IPS-15b (cell line): Measurements from ENCODE around the gene SLC49A4.

ENCODE experiments used
- H3K27me3 ChIP-seq: one replicate; pipeline ENCODE4 v1.6.1; 2013; ENCODE audit warnings: low read length; ENCODE audit not compliant: control insufficient read depth, insufficient read depth
- H3K36me3 ChIP-seq: one replicate; pipeline ENCODE4 v1.6.1; 2013; ENCODE audit warnings: low read length; ENCODE audit not compliant: control insufficient read depth, insufficient read depth
- H3K4me1 ChIP-seq: one replicate; pipeline ENCODE4 v1.6.1; 2013; ENCODE audit warnings: mild to moderate bottlenecking, low read length; ENCODE audit not compliant: control insufficient read depth, insufficient read depth
- H3K4me3 ChIP-seq: one replicate; pipeline ENCODE4 v1.5.1; 2013; ENCODE audit warnings: low read depth, low read length
- H3K9ac ChIP-seq: one replicate; pipeline ENCODE4 v1.6.1; 2013; ENCODE audit warnings: low read depth, mild to moderate bottlenecking, low read length
- H3K9me3 ChIP-seq: one replicate; pipeline ENCODE4 v1.6.1; 2013; ENCODE audit warnings: mild to moderate bottlenecking, low read length; ENCODE audit not compliant: control insufficient read depth, insufficient read depth

Gene SLC49A4

GRCh38 chr3:122824465-122825381 is 29.9 kb downstream of the SLC49A4 start:
- Histone ChIP-seq H3K9me3 (no peaks in the 10 kb centered on the region), H3K4me3 (no peak overlapping the region), H3K27me3 (no peaks in the 10 kb centered on the region), H3K9ac (no peak overlapping the region), H3K36me3 (no peaks in the 10 kb centered on the region), H3K4me1 (no peaks in the 10 kb centered on the region)

- H3K36me3 ChIP-seq, result no peaks in the 10 kb centered on the region
- no peak overlapping the region for H3K9ac ChIP-seq
- no peaks in the 10 kb centered on the region for H3K9me3 ChIP-seq
- no peak overlapping the region for H3K4me3 ChIP-seq
- no peaks in the 10 kb centered on the region for H3K4me1 ChIP-seq
- H3K27me3 ChIP-seq, result no peaks in the 10 kb centered on the region
These were observed 30.6 kb downstream of the SLC49A4 start for GRCh38 chr3:122825460-122825859.

- Histone ChIP-seq H3K4me1 (no peaks in the 10 kb centered on the region), H3K36me3 (no peaks in the 10 kb centered on the region), H3K9ac (no peak overlapping the region), H3K27me3 (no peaks in the 10 kb centered on the region), H3K9me3 (no peaks in the 10 kb centered on the region), H3K4me3 (no peak overlapping the region)
These were observed 31.4 kb downstream of the SLC49A4 start for GRCh38 chr3:122826278-122826677.

GRCh38 chr3:122828281-122828680 is 33.4 kb downstream of the SLC49A4 start:
- no peaks in the 10 kb centered on the region for H3K9me3 ChIP-seq
- no peaks in the 10 kb centered on the region for H3K36me3 ChIP-seq
- H3K4me1 ChIP-seq, result no peaks in the 10 kb centered on the region
- H3K4me3 ChIP-seq, result no peak overlapping the region
- H3K27me3 ChIP-seq, result no peaks in the 10 kb centered on the region
- no peak overlapping the region for H3K9ac ChIP-seq

- H3K9ac ChIP-seq, result no peak overlapping the region
- no peaks in the 10 kb centered on the region for H3K36me3 ChIP-seq
- no peaks in the 10 kb centered on the region for H3K27me3 ChIP-seq
- no peak overlapping the region for H3K4me3 ChIP-seq
- no peaks in the 10 kb centered on the region for H3K9me3 ChIP-seq
- no peaks in the 10 kb centered on the region for H3K4me1 ChIP-seq
These were observed 40.7 kb downstream of the SLC49A4 start for GRCh38 chr3:122835590-122835989.

GRCh38 chr3:122843604-122844003 is 48.7 kb downstream of the SLC49A4 start:
- no peak overlapping the region for H3K9ac ChIP-seq
- no peaks in the 10 kb centered on the region for H3K36me3 ChIP-seq
- H3K27me3 ChIP-seq, result no peaks in the 10 kb centered on the region
- H3K4me3 ChIP-seq, result no peak overlapping the region
- H3K4me1 ChIP-seq, result no peaks in the 10 kb centered on the region
- H3K9me3 ChIP-seq, result no peaks in the 10 kb centered on the region

GRCh38 chr3:122857019-122857418 is 62.1 kb downstream of the SLC49A4 start:
- H3K36me3 ChIP-seq, result no peaks in the 10 kb centered on the region
- no peaks in the 10 kb centered on the region for H3K27me3 ChIP-seq
- H3K4me1 ChIP-seq, result no peaks in the 10 kb centered on the region
- H3K4me3 ChIP-seq, result no peak overlapping the region
- no peak overlapping the region for H3K9ac ChIP-seq
- no peaks in the 10 kb centered on the region for H3K9me3 ChIP-seq

GRCh38 chr3:122858373-122858772 is 63.5 kb downstream of the SLC49A4 start:
- H3K36me3 ChIP-seq, result no peaks in the 10 kb centered on the region
- H3K9me3 ChIP-seq, result no peaks in the 10 kb centered on the region
- no peak overlapping the region for H3K4me3 ChIP-seq

GRCh38 chr3:122859021-122859805 is 64.3 kb downstream of the SLC49A4 start:
- Histone ChIP-seq H3K27me3 (no peaks in the 10 kb centered on the region), H3K4me3 (no peak overlapping the region), H3K9me3 (no peaks in the 10 kb centered on the region), H3K9ac (no peak overlapping the region), H3K36me3 (no peaks in the 10 kb centered on the region), H3K4me1 (no peaks in the 10 kb centered on the region)

More at GRCh38 chr3:122858373-122858772, 63.5 kb downstream of the SLC49A4 start:
- Histone ChIP-seq H3K4me1 (no peaks in the 10 kb centered on the region), H3K9ac (no peak overlapping the region), H3K27me3 (no peaks in the 10 kb centered on the region)

GRCh38 chr3:122862381-122862780 is 67.5 kb downstream of the SLC49A4 start:
- no peaks in the 10 kb centered on the region for H3K4me1 ChIP-seq
- H3K9ac ChIP-seq, result no peak overlapping the region
- no peaks in the 10 kb centered on the region for H3K27me3 ChIP-seq
- H3K9me3 ChIP-seq, result no peaks in the 10 kb centered on the region
- no peak overlapping the region for H3K4me3 ChIP-seq
- H3K36me3 ChIP-seq, result no peaks in the 10 kb centered on the region

- Histone ChIP-seq H3K4me3 (no peak overlapping the region), H3K9me3 (no peaks in the 10 kb centered on the region), H3K36me3 (no peaks in the 10 kb centered on the region), H3K9ac (no peak overlapping the region), H3K27me3 (no peaks in the 10 kb centered on the region), H3K4me1 (no peaks in the 10 kb centered on the region)
These were observed 69.6 kb downstream of the SLC49A4 start for GRCh38 chr3:122864498-122864897.

- no peaks in the 10 kb centered on the region for H3K36me3 ChIP-seq
- H3K4me1 ChIP-seq, result no peaks in the 10 kb centered on the region
- no peak overlapping the region for H3K9ac ChIP-seq
- H3K4me3 ChIP-seq, result no peak overlapping the region
- H3K9me3 ChIP-seq, result no peaks in the 10 kb centered on the region
- H3K27me3 ChIP-seq, result no peaks in the 10 kb centered on the region
These were observed 73.5 kb downstream of the SLC49A4 start for GRCh38 chr3:122868322-122868721.
